ENCODE results near the gene CARMIL3. TPM values are rescaled to one million over a fixed set of nuclear protein-coding genes. Genes with fewer than 3 reads are reported as not detected.

CARMIL3 gene
- total RNA-seq, 2 donors from 2014 or later = 0.14 TPM; not detected in 1

DNA sequence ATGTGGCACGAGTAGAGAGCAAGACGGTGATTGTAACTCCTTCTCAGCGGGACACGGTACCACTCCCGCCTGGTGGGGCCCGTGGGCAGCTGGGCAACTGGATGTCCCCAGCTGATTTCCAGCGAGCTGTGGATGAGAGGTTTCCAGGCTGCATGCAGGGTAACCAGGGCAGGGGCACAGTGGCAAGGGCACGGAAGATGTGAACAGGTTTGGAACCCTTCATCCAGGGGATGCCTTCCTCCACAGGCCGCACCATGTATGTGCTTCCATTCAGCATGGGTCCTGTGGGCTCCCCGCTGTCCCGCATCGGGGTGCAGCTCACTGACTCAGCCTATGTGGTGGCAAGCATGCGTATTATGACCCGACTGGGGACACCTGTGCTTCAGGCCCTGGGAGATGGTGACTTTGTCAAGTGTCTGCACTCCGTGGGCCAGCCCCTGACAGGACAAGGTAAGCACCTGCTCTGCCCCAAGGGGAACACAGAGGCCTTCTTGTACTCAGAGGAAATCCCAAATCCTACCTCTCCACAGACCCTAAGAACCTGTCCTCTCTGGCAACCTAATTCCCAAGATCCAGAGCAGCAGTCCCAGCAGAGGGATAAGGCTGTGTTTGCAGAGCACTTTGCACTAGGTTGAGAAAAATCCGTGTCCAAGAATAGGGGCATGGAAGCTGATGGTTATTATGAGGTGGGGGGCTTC is 46.6 kb downstream of the CARMIL3 start:
- no peaks in the 10 kb centered on the region for H3K27me3 ChIP-seq (replicated peaks; ENCODE audit: insufficient read depth)
- DNase-seq (ENCODE audit: low spot score) (no peak), ATAC-seq (ENCODE audit: insufficient number of reproducible peaks, low FRiP score, low read depth) (no peak)
- H3K9me3 ChIP-seq = no peaks in the 10 kb centered on the region
- no peak overlapping the region for H3K27ac ChIP-seq
- no peaks in the 10 kb centered on the region for H3K36me3 ChIP-seq
- no peak for TF ChIP-seq CTCF (IDR thresholded peaks at IDR 0.05)
- H3K4me1 ChIP-seq (ENCODE audit: control insufficient read depth in 1 of 2, low read depth in 2 of 2) = peaks cover 4 to 15% of the 10 kb centered on the region in 2 donors
- H3K4me3 ChIP-seq = no peak overlapping the region

DNA sequence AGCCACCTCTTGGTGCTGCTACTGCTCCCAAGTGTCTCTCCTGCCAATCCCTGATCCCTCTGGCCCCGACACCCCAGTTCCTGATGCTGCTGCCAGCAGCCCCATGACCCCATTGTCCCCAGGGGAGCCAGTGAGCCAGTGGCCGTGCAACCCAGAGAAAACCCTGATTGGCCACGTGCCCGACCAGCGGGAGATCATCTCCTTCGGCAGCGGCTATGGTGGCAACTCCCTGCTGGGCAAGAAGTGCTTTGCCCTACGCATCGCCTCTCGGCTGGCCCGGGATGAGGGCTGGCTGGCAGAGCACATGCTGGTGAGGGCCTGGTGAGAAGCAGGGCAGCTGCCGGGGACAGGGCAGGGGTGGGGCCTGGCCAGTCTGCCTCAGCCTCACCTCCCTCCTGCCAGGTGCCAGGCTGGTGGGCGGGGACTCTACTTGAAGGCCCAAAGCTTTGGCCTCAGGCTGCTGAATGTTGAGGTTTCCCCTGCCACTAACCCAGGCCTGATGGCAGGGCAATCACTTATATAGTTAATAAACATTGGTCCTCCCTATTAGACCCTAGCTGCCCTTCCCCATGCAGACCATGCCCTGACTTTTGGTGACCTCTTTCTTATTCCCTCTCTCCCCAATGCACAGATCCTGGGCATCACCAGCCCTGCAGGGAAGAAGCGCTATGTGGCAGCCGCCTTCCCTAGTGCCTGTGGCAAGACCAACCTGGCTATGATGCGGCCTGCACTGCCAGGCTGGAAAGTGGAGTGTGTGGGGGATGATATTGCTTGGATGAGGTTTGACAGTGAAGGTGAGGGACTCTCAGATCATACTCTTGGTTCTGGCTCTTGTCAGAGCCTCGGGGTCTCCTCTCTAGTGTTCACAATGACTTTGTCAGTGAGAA is 47.4 kb downstream of the CARMIL3 start:
- no peaks in the 10 kb centered on the region for H3K27me3 ChIP-seq (replicated peaks; ENCODE audit: insufficient read depth)
- DNase-seq (ENCODE audit: low spot score) (no peak), ATAC-seq (ENCODE audit: insufficient number of reproducible peaks, low FRiP score, low read depth) (no peak)
- H3K4me1 ChIP-seq (ENCODE audit: control insufficient read depth in 1 of 2, low read depth in 2 of 2) = peaks cover 0 to 11% of the 10 kb centered on the region in 2 donors
- H3K9me3 ChIP-seq = no peaks in the 10 kb centered on the region
- TF ChIP-seq CTCF (IDR thresholded peaks at IDR 0.05) = no peak
- no peak overlapping the region for H3K4me3 ChIP-seq
- no peak overlapping the region for H3K27ac ChIP-seq
- no peaks in the 10 kb centered on the region for H3K36me3 ChIP-seq

GRCh38 chr14:24100197-24100981 is 48.6 kb downstream of the CARMIL3 start:
- Histone ChIP-seq H3K27ac (no peak overlapping the region), H3K4me1 (ENCODE audit: control insufficient read depth in 1 of 2, low read depth in 2 of 2) (peaks cover 0 to 5% of the 10 kb centered on the region in 2 donors), H3K9me3 (no peaks in the 10 kb centered on the region), H3K4me3 (no peak overlapping the region), H3K36me3 (no peaks in the 10 kb centered on the region), H3K27me3 (replicated peaks; ENCODE audit: insufficient read depth) (no peaks in the 10 kb centered on the region)
- TF ChIP-seq CTCF (IDR thresholded peaks at IDR 0.05) = no peak
- DNase-seq (ENCODE audit: low spot score) (no peak), ATAC-seq (ENCODE audit: insufficient number of reproducible peaks, low FRiP score, low read depth) (no peak)

GRCh38 chr14:24100982-24101494 is 49.2 kb downstream of the CARMIL3 start:
- ATAC-seq (ENCODE audit: insufficient number of reproducible peaks, low FRiP score, low read depth) = no peak
- Histone ChIP-seq H3K4me1 (ENCODE audit: control insufficient read depth in 1 of 2, low read depth in 2 of 2) (no peaks in the 10 kb centered on the region), H3K36me3 (no peaks in the 10 kb centered on the region), H3K4me3 (no peak overlapping the region), H3K27me3 (replicated peaks; ENCODE audit: insufficient read depth) (no peaks in the 10 kb centered on the region), H3K27ac (no peak overlapping the region), H3K9me3 (no peaks in the 10 kb centered on the region)
- DNase-seq (ENCODE audit: low spot score) = no peak
- TF ChIP-seq CTCF (IDR thresholded peaks at IDR 0.05) = no peak
